Activated T-cell treated with anti-CD3 and anti-CD28 coated beads, Interleukin-2, amount 50 U/mL, for 1 hour (primary cell): ENCODE results near the gene PRDM16.

Source experiments
- DNase-seq: peaks from one replicate; pipeline ENCODE4 v3.0.0-alpha.2; 2020

PRDM16 gene

DNA sequence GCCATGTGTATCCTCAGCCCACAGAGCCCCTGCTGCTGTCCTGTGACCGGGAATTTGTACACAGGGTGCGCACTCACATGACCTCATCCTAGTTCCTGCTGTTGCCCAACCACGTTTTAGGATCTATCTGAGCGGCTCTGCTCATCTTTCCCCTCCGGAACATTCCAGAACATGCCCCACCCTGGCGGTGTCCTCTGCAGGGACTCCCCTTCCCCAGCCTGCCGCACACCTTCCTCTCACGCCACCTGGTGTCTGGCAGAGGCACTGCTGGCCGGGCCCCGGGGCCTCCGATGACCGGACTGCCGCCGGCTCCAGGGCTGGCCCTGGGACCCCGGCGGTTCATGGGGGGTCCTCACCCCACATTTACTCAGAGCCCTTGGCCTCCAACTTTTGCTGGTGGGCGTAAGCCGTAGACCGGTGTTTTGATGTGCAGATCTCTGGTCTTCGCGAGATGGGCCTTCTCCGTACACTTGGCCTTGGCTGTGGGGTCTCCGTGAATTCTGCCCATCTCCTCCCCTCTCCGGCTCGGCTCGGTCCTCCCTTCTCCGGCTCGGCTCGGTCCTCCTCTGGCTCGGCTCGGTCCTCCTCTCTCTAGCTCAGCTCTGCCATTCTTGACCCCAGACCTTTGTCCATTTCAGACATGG, 414.9 kb downstream of the PRDM16 start:
- peak; percentile 49 for DNase-seq

DNA sequence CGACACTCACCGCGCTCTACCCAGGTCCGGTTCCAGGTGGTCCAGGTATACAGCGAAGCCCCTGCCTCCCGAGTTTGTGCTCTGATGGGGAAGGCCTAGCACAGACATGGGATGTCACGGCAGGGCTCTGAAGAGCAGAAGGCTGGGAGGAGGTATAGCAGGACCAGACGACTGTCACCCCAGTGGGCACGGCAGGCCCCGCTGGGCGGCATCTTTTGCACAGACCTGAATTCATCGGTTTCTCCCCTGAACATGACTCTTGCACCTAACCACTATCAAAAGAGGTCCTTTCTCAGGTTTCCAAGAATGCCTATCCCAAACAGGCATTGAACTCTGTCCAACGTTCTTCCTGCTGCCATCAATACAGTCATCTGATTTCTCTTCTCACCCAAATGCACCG, 416.0 kb downstream of the PRDM16 start:
- no peak for DNase-seq
